Measurements from ENCODE around the gene PARP16. TPM values are rescaled to one million over a fixed set of nuclear protein-coding genes. Genes with fewer than 3 reads are reported as not detected.

PARP16 gene
- polyA plus RNA-seq, 2 of the 4 experiments (the other 2 are of a cell fraction): 7.5 to 9.8 TPM

- H3K4me1 ChIP-seq: peaks cover 20% of the 10 kb centered on the region
- H3K27ac ChIP-seq: no peak overlapping the region
- CTCF ChIA-PET: interaction anchor here (1.1 to 23.8 kb wide), 5 partner anchors 9 to 223 kb away, joined by 4 to 408 read pairs (median 15); partner anchors contain the start of genes CLPX and PARP16
- no peak overlapping the region for H3K4me2 ChIP-seq
- POLR2A ChIA-PET: no interaction called here
- FAIRE-seq: no peak
- TF ChIP-seq FOSL2 (IDR thresholded peaks at IDR 0.05) (no peak), FOSL2 (CRISPR knock-in tag; IDR thresholded peaks at IDR 0.05) (no peak)
- ATAC-seq: no peak
- WGBS (ENCODE audit: missing lambda C conversion rate): 76% methylated on average over 1 of the region's 1 CpG
- DNase-seq (ENCODE audit: low read depth in 1 of 2, low spot score in 1 of 2): no peak
- H3K9me3 ChIP-seq: no peaks in the 10 kb centered on the region
- no peak overlapping the region for H3K4me3 ChIP-seq
Observed at GRCh38 chr15:65277015-65277414, 9.7 kb downstream of the PARP16 start.

DNA sequence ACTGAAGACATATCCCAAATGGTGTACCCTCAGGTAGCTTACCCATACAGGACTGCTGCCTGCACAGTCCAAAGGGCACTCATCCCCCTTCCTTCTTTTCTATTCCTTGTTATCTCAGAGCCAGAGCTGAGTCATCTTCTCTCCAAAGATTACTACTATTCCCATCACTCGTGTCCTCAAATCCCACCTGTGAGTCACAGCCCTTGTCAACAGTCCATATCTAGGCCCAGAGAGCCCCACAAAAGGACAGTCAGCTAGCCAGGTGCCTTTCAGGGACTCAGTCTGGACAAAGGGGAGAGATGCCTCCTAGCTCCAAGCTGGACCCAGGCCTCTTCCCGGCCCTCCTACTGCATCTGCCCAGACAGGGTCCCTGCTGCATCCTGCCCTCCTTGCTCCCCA, 11.0 kb downstream of the PARP16 start:
- ChIA-PET CTCF (interaction anchor here (0.6 to 23.8 kb wide), 7 partner anchors 8 to 221 kb away, joined by 3 to 408 read pairs (median 5); partner anchors contain the start of genes CLPX and PARP16), POLR2A (interaction anchor here (0.7 to 2.5 kb wide), 4 partner anchors 9 to 91 kb away, joined by 5 to 13 read pairs (median 10); partner anchors contain the start of genes CLPX, PARP16 and RNU5B-1)
- Histone ChIP-seq H3K27ac (peak overlapping the region; percentile 59 to 76), H3K9me3 (no peaks in the 10 kb centered on the region), H3K4me1 (peaks cover 20% of the 10 kb centered on the region), H3K4me2 (peak overlapping the region; percentile 29), H3K4me3 (no peak overlapping the region)
- peak; percentile 74 for DNase-seq (ENCODE audit: low read depth in 1 of 2, low spot score in 1 of 2)
- FAIRE-seq: no peak
- whole genome bisulfite sequencing (ENCODE audit: missing lambda C conversion rate): 40% methylated on average over 2 of the region's 2 CpGs
- TF ChIP-seq JUNB (IDR thresholded peaks at IDR 0.05): peak; percentile 55
- TF ChIP-seq RFX5 (IDR thresholded peaks at IDR 0.05): no peak
- TF ChIP-seq MAFK (IDR thresholded peaks at IDR 0.05; ENCODE audit: partially characterized antibody): peak; percentile 43
- peak; percentile 69; the same call in 1 of the 2 replicates for TF ChIP-seq FOSL2 (IDR thresholded peaks at IDR 0.05)
- TF ChIP-seq FOSL2 (CRISPR knock-in tag; IDR thresholded peaks at IDR 0.05): peak; percentile 84
- TF ChIP-seq GATA3 (IDR thresholded peaks at IDR 0.05; ENCODE audit: borderline replicate concordance): no peak
- ATAC-seq: peak; percentile 75 to 78

DNA sequence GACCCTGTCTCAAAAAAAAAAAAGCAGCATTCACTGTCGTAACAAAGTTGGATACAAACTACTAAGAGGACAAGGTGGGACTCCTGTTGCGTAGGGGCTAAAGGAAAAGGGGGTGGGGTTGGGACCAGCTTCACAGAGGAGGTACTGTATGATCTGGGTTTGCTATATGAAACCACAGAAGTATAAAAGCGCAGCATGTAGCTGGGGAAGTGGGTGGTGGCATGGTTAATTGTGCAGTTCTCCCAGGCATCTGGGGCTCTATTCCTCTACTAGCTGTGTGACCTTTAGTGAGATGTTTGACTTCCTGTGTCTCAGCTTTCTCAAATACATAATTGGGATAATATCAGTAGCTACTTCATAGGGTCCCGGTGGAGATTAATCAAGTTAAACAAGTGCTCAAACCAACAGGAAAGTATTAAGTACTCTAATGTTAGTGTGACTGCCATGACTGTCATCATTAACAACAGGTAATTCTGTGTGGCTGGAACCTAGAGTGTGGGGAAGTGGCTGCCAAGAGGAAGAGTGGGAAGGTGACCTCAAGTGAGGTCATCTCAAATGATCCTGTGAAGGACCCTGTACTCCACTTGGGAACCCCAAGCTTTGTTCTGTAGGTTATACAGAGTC, 11.5 kb downstream of the PARP16 start:
- no peak for TF ChIP-seq GATA3 (IDR thresholded peaks at IDR 0.05; ENCODE audit: borderline replicate concordance)
- TF ChIP-seq SREBF2 (IDR thresholded peaks at IDR 0.05): no peak
- TF ChIP-seq EHMT2 (IDR thresholded peaks at IDR 0.05; ENCODE audit: low read depth): no peak
- TF ChIP-seq HEYL (CRISPR knock-in tag; IDR thresholded peaks at IDR 0.05): no peak
- TF ChIP-seq, protein P1, sequence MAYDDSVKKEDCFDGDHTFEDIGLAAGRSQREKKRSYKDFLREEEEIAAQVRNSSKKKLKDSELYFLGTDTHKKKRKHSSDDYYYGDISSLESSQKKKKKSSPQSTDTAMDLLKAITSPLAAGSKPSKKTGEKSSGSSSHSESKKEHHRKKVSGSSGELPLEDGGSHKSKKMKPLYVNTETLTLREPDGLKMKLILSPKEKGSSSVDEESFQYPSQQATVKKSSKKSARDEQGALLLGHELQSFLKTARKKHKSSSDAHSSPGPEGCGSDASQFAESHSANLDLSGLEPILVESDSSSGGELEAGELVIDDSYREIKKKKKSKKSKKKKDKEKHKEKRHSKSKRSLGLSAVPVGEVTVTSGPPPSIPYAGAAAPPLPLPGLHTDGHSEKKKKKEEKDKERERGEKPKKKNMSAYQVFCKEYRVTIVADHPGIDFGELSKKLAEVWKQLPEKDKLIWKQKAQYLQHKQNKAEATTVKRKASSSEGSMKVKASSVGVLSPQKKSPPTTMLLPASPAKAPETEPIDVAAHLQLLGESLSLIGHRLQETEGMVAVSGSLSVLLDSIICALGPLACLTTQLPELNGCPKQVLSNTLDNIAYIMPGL (CRISPR knock-in tag; IDR thresholded peaks at IDR 0.05; ENCODE audit: borderline replicate concordance): no peak
- no peak for TF ChIP-seq KDM5A (IDR thresholded peaks at IDR 0.05)
- TF ChIP-seq RNF2 (IDR thresholded peaks at IDR 0.05; ENCODE audit: borderline replicate concordance, low read depth): no peak
- TF ChIP-seq FOSB (CRISPR knock-in tag; IDR thresholded peaks at IDR 0.05): no peak
- TF ChIP-seq, protein P2, sequence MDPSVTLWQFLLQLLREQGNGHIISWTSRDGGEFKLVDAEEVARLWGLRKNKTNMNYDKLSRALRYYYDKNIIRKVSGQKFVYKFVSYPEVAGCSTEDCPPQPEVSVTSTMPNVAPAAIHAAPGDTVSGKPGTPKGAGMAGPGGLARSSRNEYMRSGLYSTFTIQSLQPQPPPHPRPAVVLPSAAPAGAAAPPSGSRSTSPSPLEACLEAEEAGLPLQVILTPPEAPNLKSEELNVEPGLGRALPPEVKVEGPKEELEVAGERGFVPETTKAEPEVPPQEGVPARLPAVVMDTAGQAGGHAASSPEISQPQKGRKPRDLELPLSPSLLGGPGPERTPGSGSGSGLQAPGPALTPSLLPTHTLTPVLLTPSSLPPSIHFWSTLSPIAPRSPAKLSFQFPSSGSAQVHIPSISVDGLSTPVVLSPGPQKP (IDR thresholded peaks at IDR 0.05; ENCODE audit: low read depth, low read length): no peak
- TF ChIP-seq, protein P3, sequence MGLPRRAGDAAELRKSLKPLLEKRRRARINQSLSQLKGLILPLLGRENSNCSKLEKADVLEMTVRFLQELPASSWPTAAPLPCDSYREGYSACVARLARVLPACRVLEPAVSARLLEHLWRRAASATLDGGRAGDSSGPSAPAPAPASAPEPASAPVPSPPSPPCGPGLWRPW (IDR thresholded peaks at IDR 0.05): no peak
- no peak for TF ChIP-seq TP53 (CRISPR knock-in tag; IDR thresholded peaks at IDR 0.05)
- TF ChIP-seq, protein P4, sequence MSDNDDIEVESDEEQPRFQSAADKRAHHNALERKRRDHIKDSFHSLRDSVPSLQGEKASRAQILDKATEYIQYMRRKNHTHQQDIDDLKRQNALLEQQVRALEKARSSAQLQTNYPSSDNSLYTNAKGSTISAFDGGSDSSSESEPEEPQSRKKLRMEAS (IDR thresholded peaks at IDR 0.05): no peak
- no peak for TF ChIP-seq RCOR1 (IDR thresholded peaks at IDR 0.05; ENCODE audit: low read depth, low read length)
- no peak for TF ChIP-seq BHLHE40 (IDR thresholded peaks at IDR 0.05; ENCODE audit: low read depth, low read length)
- TF ChIP-seq FOSL2 (IDR thresholded peaks at IDR 0.05): no peak
- TF ChIP-seq FOSL2 (CRISPR knock-in tag; IDR thresholded peaks at IDR 0.05): no peak
- CTCF ChIA-PET: interaction anchor here (0.6 to 23.8 kb wide), 8 partner anchors 8 to 221 kb away, joined by 3 to 408 read pairs (median 5); partner anchors contain the start of genes CLPX and PARP16
- peak overlapping the region; percentile 29 for H3K4me2 ChIP-seq

More for the DNA sequence above, 11.5 kb downstream of the PARP16 start:
- Histone ChIP-seq H3K4me3 (no peak overlapping the region), H3K27ac (peak overlapping the region; percentile 42 to 76; a peak in 4 of 6 replicates), H3K4me1 (peaks cover 20% of the 10 kb centered on the region), H3K9me3 (no peaks in the 10 kb centered on the region)
- FAIRE-seq (no peak), DNase-seq (ENCODE audit: low read depth in 1 of 2, low spot score in 1 of 2) (no peak), ATAC-seq (no peak; a peak in 1 of 6 replicates)
- POLR2A ChIA-PET: interaction anchor here (0.7 to 2.5 kb wide), 4 partner anchors 9 to 90 kb away, joined by 5 to 13 read pairs (median 10); partner anchors contain the start of genes CLPX, PARP16 and RNU5B-1
- WGBS (ENCODE audit: missing lambda C conversion rate): 81% methylated on average over 4 of the region's 4 CpGs
